Parathyroid adenoma (tissue), 2 donors: ENCODE results near the gene GALR3.

Experiments
- H2AFZ ChIP-seq: fragments of 300-600 bp; sonication (generic); one replicate; pipeline ENCODE4 v1.7.0; 2017; ENCODE audit warnings: antibody characterized with exemption, mild to moderate bottlenecking
- H3K27ac ChIP-seq: fragments of 300-600 bp; sonication (generic); one replicate; pipeline ENCODE4 v1.7.0; 2017
- H3K27me3 ChIP-seq: fragments of 300-600 bp; sonication (generic); one replicate; pipeline ENCODE4 v1.7.0; 2017; ENCODE audit warnings: low read length; ENCODE audit not compliant: control insufficient read depth, insufficient read depth
- H3K36me3 ChIP-seq: fragments of 300-600 bp; sonication (generic); one replicate; pipeline ENCODE4 v1.7.0; 2017; ENCODE audit warnings: low read length; ENCODE audit not compliant: control insufficient read depth, insufficient read depth
- H3K4me1 ChIP-seq: fragments of 300-600 bp; sonication (generic); one replicate; pipeline ENCODE4 v1.7.0; 2017; ENCODE audit warnings: control low read depth
- H3K4me2 ChIP-seq: fragments of 300-600 bp; sonication (generic); one replicate; pipeline ENCODE4 v1.7.0; 2017; ENCODE audit warnings: low read length
- H3K4me3 ChIP-seq: fragments of 300-600 bp; sonication (generic); one replicate; pipeline ENCODE4 v1.7.0; 2017; ENCODE audit warnings: low read depth, low read length
- H3K79me2 ChIP-seq: fragments of 300-600 bp; sonication (generic); one replicate; pipeline ENCODE4 v1.7.0; 2017; ENCODE audit warnings: control low read depth
- H3K9ac ChIP-seq: fragments of 300-600 bp; sonication (generic); one replicate; pipeline ENCODE4 v1.7.0; 2017; ENCODE audit warnings: mild to moderate bottlenecking
- H3K9me3 ChIP-seq: fragments of 300-600 bp; sonication (generic); one replicate; pipeline ENCODE4 v1.7.0; 2017; ENCODE audit warnings: low read length; ENCODE audit not compliant: control insufficient read depth
- TF ChIP-seq, protein P1 (sequence below): fragments of 300-600 bp; sonication (generic); IDR thresholded peaks from one replicate; pipeline ENCODE4 v1.7.0; 2017; ENCODE audit warnings: antibody characterized with exemption, mild to moderate bottlenecking
- donor health status: primary hyperparathyroidism.

The GALR3 gene

DNA sequence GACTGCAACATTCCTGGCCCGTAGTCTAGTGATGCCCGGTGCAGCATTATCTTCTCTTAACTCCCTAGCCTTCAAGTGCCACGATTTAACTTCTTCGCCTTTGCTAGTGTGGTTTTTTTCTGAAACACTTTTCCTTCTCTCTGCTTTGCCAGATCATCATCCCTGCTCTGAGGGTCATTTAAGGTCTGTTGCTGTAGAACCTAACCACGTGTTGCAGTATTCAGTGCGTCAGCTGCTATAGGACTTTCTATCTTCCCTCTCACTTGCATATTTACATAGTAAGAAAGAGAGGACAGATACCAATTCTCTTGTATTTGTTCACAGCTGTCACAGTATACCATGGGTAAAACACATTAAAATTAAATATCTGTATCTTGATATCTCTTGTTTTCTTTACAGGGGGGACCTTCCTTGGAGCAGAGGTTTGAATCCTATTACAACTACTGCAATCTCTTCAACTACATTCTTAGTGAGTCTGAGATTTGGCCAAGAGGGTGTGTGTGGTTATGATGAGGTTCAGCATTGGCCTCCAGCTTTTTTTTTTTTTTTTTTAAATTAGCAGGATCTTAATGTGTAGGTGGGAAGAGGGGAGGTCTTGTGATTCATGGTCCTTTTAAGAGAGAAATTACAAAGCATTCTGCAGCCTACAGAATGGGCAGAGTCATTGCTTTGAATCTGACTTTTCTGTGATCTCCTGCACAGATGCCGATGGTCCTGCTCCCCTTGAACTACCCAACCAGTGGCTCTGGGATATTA is 39.6 kb downstream of the GALR3 start:
- no peaks in the 10 kb centered on the region for H3K27me3 ChIP-seq

DNA sequence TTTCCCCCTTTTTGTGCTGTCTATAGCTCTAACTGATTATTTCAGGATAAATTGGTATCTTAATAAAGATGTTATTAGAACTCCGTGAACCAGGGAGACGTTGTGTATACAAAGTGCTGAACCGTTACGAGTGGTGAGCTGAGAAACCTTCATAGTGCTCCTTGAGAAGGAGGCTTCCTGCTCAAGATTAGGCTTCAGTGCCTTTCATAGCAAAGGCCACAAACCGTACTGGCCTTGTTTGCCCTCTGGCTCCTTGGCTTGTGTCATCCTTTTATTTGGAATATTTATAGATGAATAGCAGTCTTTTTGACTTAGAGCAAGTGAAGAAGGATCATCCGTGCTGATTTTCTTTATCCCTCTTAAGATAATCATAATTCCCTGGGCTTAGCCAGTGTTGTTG is 42.3 kb downstream of the GALR3 start:
- Histone ChIP-seq H3K4me1 (no peaks in the 10 kb centered on the region), H3K36me3 (no peaks in the 10 kb centered on the region), H2AFZ (no peak overlapping the region), H3K9me3 (no peaks in the 10 kb centered on the region), H3K79me2 (peaks cover 3% of the 10 kb centered on the region), H3K27ac (no peak overlapping the region), H3K9ac (no peak overlapping the region), H3K4me2 (no peak overlapping the region), H3K27me3 (no peaks in the 10 kb centered on the region), H3K4me3 (no peak overlapping the region)
- TF ChIP-seq, protein P1, sequence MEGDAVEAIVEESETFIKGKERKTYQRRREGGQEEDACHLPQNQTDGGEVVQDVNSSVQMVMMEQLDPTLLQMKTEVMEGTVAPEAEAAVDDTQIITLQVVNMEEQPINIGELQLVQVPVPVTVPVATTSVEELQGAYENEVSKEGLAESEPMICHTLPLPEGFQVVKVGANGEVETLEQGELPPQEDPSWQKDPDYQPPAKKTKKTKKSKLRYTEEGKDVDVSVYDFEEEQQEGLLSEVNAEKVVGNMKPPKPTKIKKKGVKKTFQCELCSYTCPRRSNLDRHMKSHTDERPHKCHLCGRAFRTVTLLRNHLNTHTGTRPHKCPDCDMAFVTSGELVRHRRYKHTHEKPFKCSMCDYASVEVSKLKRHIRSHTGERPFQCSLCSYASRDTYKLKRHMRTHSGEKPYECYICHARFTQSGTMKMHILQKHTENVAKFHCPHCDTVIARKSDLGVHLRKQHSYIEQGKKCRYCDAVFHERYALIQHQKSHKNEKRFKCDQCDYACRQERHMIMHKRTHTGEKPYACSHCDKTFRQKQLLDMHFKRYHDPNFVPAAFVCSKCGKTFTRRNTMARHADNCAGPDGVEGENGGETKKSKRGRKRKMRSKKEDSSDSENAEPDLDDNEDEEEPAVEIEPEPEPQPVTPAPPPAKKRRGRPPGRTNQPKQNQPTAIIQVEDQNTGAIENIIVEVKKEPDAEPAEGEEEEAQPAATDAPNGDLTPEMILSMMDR: no peak

More for the DNA sequence above, 39.6 kb downstream of the GALR3 start:
- no peak overlapping the region for H3K27ac ChIP-seq
- H3K9me3 ChIP-seq: no peaks in the 10 kb centered on the region
- H2AFZ ChIP-seq: no peak overlapping the region
- H3K9ac ChIP-seq: no peak overlapping the region
- no peaks in the 10 kb centered on the region for H3K4me1 ChIP-seq
- TF ChIP-seq, protein P1: no peak
- peaks cover 3% of the 10 kb centered on the region for H3K79me2 ChIP-seq
- H3K4me2 ChIP-seq: no peak overlapping the region
- no peaks in the 10 kb centered on the region for H3K36me3 ChIP-seq
- no peak overlapping the region for H3K4me3 ChIP-seq

- H3K27me3 ChIP-seq: no peaks in the 10 kb centered on the region
- H3K4me3 ChIP-seq: no peak overlapping the region
- no peaks in the 10 kb centered on the region for H3K4me1 ChIP-seq
- no peaks in the 10 kb centered on the region for H3K9me3 ChIP-seq
- H3K27ac ChIP-seq: no peak overlapping the region
- H3K9ac ChIP-seq: no peak overlapping the region
- H3K4me2 ChIP-seq: no peak overlapping the region
- TF ChIP-seq, protein P1: no peak
- no peaks in the 10 kb centered on the region for H3K79me2 ChIP-seq
- no peak overlapping the region for H2AFZ ChIP-seq
- no peaks in the 10 kb centered on the region for H3K36me3 ChIP-seq
Observed at GRCh38 chr22:37870273-37870672, 47.1 kb downstream of the GALR3 start.
